ENCODE results near the gene OOSP1.
A peak's percentile ranks its signal among the peaks of the same experiment; 100 is the strongest.
"Not testable (repeated sequence)": the region's sequence is repeated elsewhere in the genome, so short reads cannot be mapped to it uniquely, and the experiment has no call there.

Gene OOSP1, protein sequence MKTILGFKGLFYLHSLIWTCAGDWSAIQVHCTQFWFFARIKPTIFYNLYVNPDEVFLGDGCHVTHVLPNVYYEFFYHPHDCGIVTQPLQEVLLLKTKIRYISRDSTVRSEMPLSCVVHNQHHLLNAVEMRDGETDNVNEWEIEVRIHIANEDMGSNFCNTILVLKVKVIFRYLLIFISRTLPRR

DNA sequence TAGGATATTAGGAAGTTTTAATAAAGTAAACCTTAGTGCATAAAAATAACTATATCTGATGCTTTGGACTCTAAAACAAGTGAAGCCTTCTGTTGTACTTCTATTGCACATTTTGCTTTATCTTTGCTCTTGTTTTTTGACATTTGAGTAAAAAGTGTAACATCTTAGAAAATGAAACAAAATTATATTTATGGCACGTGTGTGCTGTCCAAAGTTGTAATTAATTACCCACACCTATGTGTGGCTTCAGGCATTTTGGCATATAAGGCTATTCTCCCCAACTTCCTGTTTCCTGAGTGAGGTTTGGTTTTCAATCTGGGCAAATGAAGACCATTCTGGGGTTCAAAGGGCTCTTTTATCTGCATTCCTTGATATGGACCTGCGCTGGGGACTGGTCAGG lies at the start of gene OOSP1:
OOSP1 (plus strand) TSS at position 301 of the 400 bp plus-strand sequence; CDS start at position 324, 23 bp downstream.
- no peak for DNase-seq (ENCODE audit: low read depth)

- DNase-seq (ENCODE audit: low read depth), result no peak
Observed at GRCh38 chr11:59891781-59892181, 46.5 kb upstream of the OOSP1 start.

GRCh38 chr11:59894616-59895015 lies 43.6 kb upstream of the OOSP1 start:
- DNase-seq (ENCODE audit: low read depth), result no peak

DNA sequence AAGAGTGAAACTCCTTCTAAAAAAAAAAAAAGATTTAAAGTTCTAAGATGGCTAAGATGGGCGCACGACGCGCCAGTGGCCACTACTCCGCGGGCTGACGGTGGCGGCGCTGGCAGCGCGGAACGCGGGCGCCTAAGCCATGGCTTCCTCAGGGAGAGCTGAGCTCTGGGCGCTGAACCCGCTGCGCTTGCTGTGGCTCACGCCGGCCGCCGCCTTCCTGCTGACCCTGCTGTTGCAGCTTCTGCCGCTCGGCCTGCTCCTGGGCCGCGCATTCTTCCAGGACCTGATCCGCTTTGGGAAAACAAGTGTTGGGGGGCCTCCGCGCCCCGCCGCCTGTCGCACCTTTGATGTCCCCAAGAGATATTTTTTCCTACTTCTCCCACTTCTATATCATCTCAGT lies 40.2 kb upstream of the OOSP1 start:
- DNase-seq (ENCODE audit: low read depth), result no peak

DNA sequence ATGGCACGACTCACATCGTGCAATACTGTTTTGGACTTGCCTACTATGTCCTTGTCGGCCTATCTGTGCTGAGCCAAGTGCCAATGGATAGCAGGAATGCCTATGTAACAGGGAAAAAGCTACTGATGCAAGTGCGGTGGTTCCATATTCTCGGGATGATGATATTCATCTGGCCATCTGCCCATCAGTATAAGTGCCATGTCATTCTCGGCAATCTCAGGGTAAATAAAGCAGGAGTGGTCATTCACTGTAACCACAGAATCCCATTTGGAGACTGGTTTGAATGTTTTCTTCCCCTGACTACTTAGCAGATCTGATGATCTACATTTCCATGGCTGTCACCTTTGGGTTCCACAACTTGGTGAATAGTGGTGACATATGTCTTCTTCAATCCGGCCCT lies 39.6 kb upstream of the OOSP1 start:
- no peak for DNase-seq (ENCODE audit: low read depth)

- no peak for DNase-seq (ENCODE audit: low read depth)
Observed at GRCh38 chr11:59899532-59899931, 38.7 kb upstream of the OOSP1 start.

GRCh38 chr11:59900366-59901126 lies 37.7 kb upstream of the OOSP1 start:
- DNase-seq (ENCODE audit: low read depth), result no peak

DNA sequence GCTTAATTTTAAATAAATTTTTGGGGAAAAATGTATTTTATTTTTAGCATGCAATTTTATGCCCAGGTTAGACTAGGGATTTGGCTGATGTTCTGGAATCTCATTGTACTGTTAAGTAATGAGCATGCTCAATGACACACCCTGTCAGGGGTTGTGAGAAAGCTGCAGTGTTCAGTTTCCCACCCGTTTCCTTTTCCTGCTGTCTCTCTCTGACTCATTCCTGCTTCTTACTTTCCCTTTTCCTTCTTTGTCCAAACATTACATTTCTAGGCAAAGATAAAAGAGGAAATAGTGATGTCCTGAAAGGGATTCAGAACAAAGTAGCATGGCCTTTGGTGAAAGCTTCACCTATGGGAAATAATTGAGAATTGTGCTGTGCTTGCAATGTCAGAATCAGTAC lies 36.9 kb upstream of the OOSP1 start:
- DNase-seq (ENCODE audit: low read depth), result no peak

- not testable (repeated sequence) for DNase-seq (ENCODE audit: low read depth)
Observed at GRCh38 chr11:59903569-59903968, 34.7 kb upstream of the OOSP1 start.

DNA sequence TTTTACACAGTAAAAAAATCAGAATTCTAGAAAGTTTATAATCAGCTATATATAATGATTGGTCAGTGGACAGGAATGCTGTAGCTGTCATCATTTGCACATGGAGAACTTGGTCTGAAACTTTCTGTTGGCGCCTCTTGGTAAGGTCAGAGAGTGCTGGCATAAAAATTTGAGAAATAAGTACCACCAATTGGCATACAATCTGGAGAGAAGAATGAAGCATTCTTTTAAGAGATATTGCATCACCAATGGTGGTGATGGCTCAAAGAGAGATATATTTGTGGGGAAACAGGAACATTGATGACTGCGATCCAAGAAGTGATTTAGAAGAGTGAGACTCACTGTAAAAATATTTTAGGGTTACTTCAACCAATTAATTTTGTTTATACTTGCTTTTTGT lies 19.8 kb upstream of the OOSP1 start:
- peak; percentile 40 for DNase-seq (ENCODE audit: low read depth)

DNA sequence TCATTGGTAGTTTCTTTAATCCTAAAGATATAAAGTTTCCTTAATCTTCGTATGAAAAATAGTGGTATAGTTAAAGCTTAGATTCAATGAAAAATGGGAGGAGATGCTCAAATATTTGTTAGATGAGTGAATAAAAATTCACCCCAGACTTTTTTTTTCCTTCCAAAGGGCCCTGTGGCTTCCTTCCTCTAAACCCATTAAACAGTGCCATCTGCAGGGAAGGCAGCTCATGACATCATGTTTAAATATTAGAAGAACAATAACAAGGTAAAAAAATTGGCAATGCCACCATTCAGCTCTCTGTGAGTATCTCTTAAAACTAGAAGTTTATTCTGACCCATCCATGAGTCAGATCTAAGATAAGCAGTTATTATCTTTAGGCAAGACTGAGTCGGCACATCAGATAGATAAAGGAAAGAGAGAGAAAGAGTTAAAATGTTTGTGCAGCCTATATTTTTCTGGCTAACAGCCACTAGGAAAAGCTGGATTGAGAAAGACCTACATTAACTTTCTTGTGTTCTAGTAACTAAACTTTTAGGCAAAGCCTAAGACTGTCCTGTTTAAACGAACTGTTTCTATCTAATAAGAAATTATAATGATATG lies 19.1 kb upstream of the OOSP1 start:
- DNase-seq (ENCODE audit: low read depth), result peak; percentile 31

GRCh38 chr11:59923813-59924212 lies 14.4 kb upstream of the OOSP1 start:
- peak; percentile 12 for DNase-seq (ENCODE audit: low read depth)

GRCh38 chr11:59931688-59932087 lies 6.5 kb upstream of the OOSP1 start:
- no peak for DNase-seq (ENCODE audit: low read depth)

DNA sequence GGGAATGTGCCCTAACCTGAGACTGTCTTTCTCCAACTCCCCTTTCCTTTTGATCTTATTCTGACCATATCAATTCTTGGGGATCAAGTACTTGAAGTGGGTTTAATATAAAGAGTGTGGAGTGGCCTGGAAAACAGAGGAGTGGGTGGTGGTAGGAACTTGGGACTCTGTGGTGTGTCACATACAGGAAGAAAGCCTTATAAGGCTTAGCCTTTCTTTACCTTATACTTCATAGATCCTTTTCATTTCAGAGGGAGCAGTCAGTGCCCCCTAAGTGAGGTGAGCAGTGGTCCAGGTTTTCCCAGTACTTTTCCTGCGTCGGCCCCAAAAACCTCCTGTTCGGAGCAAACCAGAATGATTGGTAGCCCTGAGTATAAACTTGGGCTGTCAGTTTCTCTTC lies 486 bp downstream of the OOSP1 start:
- no peak for DNase-seq (ENCODE audit: low read depth)

GRCh38 chr11:59939482-59939881 lies 1.2 kb downstream of the OOSP1 start:
- no peak for DNase-seq (ENCODE audit: low read depth)

DNA sequence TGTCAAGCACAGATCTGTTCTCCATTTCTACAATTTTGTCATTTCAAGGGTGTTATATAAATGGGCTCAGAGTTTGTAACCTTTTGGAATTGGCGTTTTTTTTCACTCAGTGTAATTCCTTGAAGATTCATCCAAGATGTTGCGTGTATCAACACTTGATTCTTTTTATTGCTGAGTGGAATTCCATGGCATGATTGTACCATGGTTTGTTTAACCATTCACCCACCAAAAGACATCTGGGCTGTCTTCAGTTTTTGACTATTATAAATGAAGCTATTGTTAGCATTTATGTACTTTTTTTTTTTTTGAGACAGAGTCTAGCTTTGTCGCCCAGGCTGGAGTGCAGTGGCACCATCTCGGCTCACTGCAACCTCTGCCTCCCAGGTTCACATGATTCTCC lies 2.9 kb downstream of the OOSP1 start:
- DNase-seq (ENCODE audit: low read depth), result no peak

- no peak for DNase-seq (ENCODE audit: low read depth)
Observed at GRCh38 chr11:59943997-59944714, 5.9 kb downstream of the OOSP1 start.

GRCh38 chr11:59944720-59945119 lies 6.5 kb downstream of the OOSP1 start:
- no peak for DNase-seq (ENCODE audit: low read depth)

DNA sequence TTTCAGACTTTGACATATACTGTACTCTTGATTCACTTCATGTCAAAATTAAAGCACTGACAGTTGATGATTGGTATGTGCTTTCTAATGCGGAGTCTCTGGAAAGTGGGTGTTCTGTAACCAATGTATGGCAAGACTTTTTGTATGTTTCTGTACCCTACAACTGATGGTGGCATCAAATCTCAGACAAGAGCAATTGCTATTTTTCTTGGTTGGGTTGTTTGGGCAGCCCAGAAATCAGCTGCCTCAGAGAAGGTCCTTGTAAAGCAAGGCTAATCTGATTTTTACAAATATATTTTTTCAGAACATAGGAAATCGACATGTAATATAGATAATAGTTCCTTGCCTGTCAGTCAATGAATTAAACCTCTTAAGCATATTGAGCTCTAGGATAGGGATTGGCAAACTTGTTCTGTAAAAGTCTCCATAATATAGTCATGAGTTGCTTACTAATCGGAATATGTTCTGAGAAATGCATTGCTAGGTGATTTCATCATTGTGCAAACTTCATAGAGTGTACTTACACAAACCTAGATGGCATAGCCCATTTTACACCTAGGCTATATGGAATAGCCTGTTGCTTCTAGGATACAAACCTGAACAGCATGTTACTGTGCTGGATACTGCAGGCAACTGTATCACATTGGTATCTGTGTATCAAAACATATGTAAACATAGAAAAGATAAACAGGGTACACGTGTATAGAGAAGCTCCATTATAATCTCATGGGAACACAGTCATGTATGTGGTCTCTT lies 15.4 kb downstream of the OOSP1 start:
- DNase-seq (ENCODE audit: low read depth), result no peak

DNA sequence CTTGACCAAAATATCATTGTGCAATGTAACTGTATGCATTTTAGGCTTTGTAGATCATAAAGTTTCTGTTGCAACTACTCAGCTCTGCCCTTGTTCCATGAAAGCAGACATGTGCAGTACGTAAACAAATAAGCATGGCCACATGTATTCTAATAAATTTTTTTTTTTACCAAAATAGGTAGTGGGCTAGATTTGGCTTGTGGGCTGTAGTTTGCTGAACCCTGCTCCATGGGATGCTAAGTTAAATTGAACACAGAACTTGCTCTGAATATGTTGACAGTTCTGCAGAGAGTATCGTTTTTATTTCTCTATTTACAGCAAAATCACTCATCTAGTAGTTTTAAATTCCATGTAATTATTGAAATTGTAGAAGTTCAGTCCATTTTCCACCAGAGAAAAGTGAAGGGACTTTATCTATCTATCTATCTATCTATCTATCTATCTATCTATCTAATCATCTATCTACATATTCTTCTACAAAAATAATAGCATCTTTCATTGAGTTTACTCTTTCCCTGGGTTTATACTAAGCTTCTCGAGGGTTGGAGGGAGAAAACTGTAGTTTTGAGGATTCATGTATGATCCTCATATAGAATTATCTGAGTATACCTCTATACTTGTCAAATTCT lies 16.1 kb downstream of the OOSP1 start:
- DNase-seq (ENCODE audit: low read depth), result no peak

DNA sequence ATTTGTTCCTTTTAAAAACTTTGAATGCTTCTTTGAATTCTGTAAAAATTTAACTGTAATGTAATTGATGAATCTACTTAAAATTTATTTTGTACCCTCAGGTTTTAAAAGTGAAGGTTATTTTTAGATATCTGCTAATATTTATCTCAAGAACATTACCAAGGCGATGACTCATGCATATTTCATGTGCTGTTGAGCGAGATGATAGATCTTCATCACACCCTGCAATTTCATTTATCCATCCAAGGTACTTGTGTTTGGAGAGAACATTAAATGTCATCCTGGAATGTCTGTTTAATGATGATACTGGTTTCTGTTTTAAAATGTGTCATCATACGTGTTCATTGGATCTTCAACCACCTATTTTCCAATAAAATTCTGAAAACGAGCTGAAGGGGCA lies 18.9 kb downstream of the OOSP1 start:
- peak; percentile 6 for DNase-seq (ENCODE audit: low read depth)
